Measurements from ENCODE around the gene DGAT2L6. TPM values are rescaled to one million over a fixed set of nuclear protein-coding genes. Genes with fewer than 3 reads are reported as not detected.
"Not testable (repeated sequence)": the region's sequence is repeated elsewhere in the genome, so short reads cannot be mapped to it uniquely, and the experiment has no call there.

Gene DGAT2L6
- total RNA-seq, 1 experiment from 2014 or later: not detected

DNA sequence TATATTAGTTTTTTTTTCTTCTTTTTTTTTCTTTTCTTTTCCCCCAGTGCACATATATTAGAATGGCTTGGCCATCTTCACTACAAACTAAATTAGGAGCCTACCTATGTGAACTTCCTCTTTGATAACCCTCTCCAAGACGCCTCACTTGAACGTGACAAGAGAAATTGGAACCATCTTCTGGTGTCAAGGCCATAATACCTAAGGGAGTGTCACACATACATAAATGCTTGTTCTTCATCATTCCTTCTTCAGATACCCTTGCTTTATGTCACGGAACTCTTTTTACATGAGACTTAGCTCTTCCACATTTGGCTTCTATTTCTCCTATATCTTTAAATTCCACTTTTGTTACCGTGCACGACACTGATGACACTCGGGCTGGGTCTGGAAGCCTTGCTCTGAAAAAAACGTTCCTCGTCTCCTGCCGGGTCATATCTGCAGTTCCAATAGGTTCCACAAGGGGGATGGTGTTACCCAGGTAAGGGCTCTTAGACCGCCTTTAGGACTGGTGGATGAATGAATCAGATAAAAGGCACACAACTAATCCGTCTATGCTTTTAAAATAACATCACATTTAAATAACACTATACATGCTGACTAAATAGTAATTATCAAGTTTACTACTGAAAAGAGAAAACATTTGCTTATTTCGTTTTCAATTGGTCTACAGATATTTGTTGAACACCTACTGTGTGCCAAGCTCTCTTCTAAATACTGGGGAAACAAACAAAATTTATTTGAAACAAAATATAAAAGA lies 19.9 kb downstream of the DGAT2L6 start:
- Histone ChIP-seq H3K9me3 (ENCODE audit: low read length) (no peaks in the 10 kb centered on the region), H3K9ac (ENCODE audit: low read length) (no peak overlapping the region), H3K4me3 (ENCODE audit: low read length) (0 out of 2 replicates have a peak overlapping the region, but pooled peaks have one; percentile 3), H3K27ac (ENCODE audit: low read length) (no peak overlapping the region), H3K9me2 (replicated peaks; ENCODE audit: low read length) (no peaks in the 10 kb centered on the region), H3K36me3 (ENCODE audit: low read depth, low read length) (no peaks in the 10 kb centered on the region), H3F3A (ENCODE audit: low read length, unreplicated experiment) (no peaks in the 10 kb centered on the region), H3K27me3 (ENCODE audit: low read length) (no peaks in the 10 kb centered on the region), H4K20me1 (ENCODE audit: low read length) (no peaks in the 10 kb centered on the region), H3K4me2 (ENCODE audit: low read length) (peak overlapping the region; percentile 36), H2AFZ (ENCODE audit: low read length) (peak overlapping the region; percentile 54), H3K79me2 (ENCODE audit: low read length) (no peaks in the 10 kb centered on the region), H3K4me1 (ENCODE audit: insufficient read depth, low read length) (no peaks in the 10 kb centered on the region)
- intact Hi-C loops (cut with micrococcal nuclease): loop anchor here (1.0 to 2.0 kb wide), 2 partner anchors 28 to 66 kb away; no protein-coding TSS in a partner anchor
- ATAC-seq (peak; percentile 86), DNase-seq (peak; percentile 88)
- peak; percentile 82 for TF ChIP-seq CTCF (conservative IDR thresholded peaks at IDR 0.05; ENCODE audit: low read depth, low read length)
- TF ChIP-seq EZH2 (IDR thresholded peaks at IDR 0.05; ENCODE audit: low read length, unreplicated experiment): no peak
- CTCF ChIA-PET: interaction anchor here (0.5 kb wide), 1 partner anchor 64 kb away, joined by 5 read pairs; the partner anchor contains the start of gene IGBP1
- POLR2A ChIA-PET (ENCODE audit: unreplicated experiment): no interaction called here
- no TSS peak for BruUV-seq (replicated peaks)

GRCh38 chrX:70201732-70202131 lies 24.4 kb downstream of the DGAT2L6 start:
- ATAC-seq (no peak), DNase-seq (no peak)
- H3F3A ChIP-seq (ENCODE audit: low read length, unreplicated experiment): no peaks in the 10 kb centered on the region
- H2AFZ ChIP-seq (ENCODE audit: low read length): no peak overlapping the region
- intact Hi-C loops (cut with micrococcal nuclease): no loop called here
- CTCF ChIA-PET: no interaction called here
- no peaks in the 10 kb centered on the region for H3K27me3 ChIP-seq (ENCODE audit: low read length)
- H3K9me3 ChIP-seq (ENCODE audit: low read length): no peaks in the 10 kb centered on the region
- H3K27ac ChIP-seq (ENCODE audit: low read length): no peak overlapping the region
- POLR2A ChIA-PET (ENCODE audit: unreplicated experiment): interaction anchor here (0.6 kb wide), 1 partner anchor 28 kb away, joined by 3 read pairs; no protein-coding TSS in a partner anchor
- H3K4me1 ChIP-seq (ENCODE audit: insufficient read depth, low read length): no peaks in the 10 kb centered on the region
- H3K9ac ChIP-seq (ENCODE audit: low read length): no peak overlapping the region
- H3K4me2 ChIP-seq (ENCODE audit: low read length): no peak overlapping the region
- no peaks in the 10 kb centered on the region for H3K79me2 ChIP-seq (ENCODE audit: low read length)
- no TSS peak for BruUV-seq (replicated peaks)
- no peaks in the 10 kb centered on the region for H4K20me1 ChIP-seq (ENCODE audit: low read length)
- H3K36me3 ChIP-seq (ENCODE audit: low read depth, low read length): no peaks in the 10 kb centered on the region
- TF ChIP-seq EZH2 (IDR thresholded peaks at IDR 0.05; ENCODE audit: low read length, unreplicated experiment) (no peak), CTCF (conservative IDR thresholded peaks at IDR 0.05; ENCODE audit: low read depth, low read length) (no peak), EZH2phosphoT487 (IDR thresholded peaks at IDR 0.05; ENCODE audit: borderline replicate concordance, low read length) (no peak)
- no peaks in the 10 kb centered on the region for H3K9me2 ChIP-seq (replicated peaks; ENCODE audit: low read length)
- no peak overlapping the region for H3K4me3 ChIP-seq (ENCODE audit: low read length)

DNA sequence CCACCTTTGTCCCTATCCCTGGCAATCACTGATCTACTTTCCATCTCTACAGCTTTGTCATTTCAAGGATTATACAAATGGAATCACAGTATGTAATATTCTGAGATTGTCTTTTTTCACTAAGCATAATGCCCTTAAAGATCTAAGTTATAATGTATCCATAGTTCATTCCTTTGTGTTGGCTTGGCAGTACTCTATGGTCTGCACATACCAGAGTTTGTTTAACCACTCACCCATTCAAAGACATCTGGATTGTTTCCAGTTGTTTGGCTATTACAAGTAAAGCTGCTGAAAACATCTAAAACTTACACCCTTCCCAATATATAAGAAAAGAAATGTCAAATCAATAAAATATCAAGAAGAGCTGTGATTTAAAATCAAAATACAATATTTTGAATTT lies 31.2 kb downstream of the DGAT2L6 start:
- Histone ChIP-seq H3K9ac (ENCODE audit: low read length) (no peak overlapping the region), H3K9me3 (ENCODE audit: low read length) (no peaks in the 10 kb centered on the region), H3K79me2 (ENCODE audit: low read length) (no peaks in the 10 kb centered on the region), H4K20me1 (ENCODE audit: low read length) (no peaks in the 10 kb centered on the region), H3K27ac (ENCODE audit: low read length) (no peak overlapping the region), H3K4me2 (ENCODE audit: low read length) (no peak overlapping the region), H3F3A (ENCODE audit: low read length, unreplicated experiment) (no peaks in the 10 kb centered on the region), H3K27me3 (ENCODE audit: low read length) (no peaks in the 10 kb centered on the region), H3K36me3 (ENCODE audit: low read depth, low read length) (no peaks in the 10 kb centered on the region), H2AFZ (ENCODE audit: low read length) (no peak overlapping the region), H3K4me1 (ENCODE audit: insufficient read depth, low read length) (peaks cover 6% of the 10 kb centered on the region; the same call in 1 of the 2 replicates), H3K9me2 (replicated peaks; ENCODE audit: low read length) (no peaks in the 10 kb centered on the region), H3K4me3 (ENCODE audit: low read length) (no peak overlapping the region)
- CTCF ChIA-PET: no interaction called here
- POLR2A ChIA-PET (ENCODE audit: unreplicated experiment): no interaction called here
- no peak for TF ChIP-seq CTCF (conservative IDR thresholded peaks at IDR 0.05; ENCODE audit: low read depth, low read length)
- no peak for TF ChIP-seq EZH2 (IDR thresholded peaks at IDR 0.05; ENCODE audit: low read length, unreplicated experiment)
- no peak for TF ChIP-seq EZH2phosphoT487 (IDR thresholded peaks at IDR 0.05; ENCODE audit: borderline replicate concordance, low read length)
- DNase-seq: no peak
- intact Hi-C loops (cut with micrococcal nuclease): no loop called here
- ATAC-seq: peak; percentile 67
- no TSS peak for BruUV-seq (replicated peaks)

DNA sequence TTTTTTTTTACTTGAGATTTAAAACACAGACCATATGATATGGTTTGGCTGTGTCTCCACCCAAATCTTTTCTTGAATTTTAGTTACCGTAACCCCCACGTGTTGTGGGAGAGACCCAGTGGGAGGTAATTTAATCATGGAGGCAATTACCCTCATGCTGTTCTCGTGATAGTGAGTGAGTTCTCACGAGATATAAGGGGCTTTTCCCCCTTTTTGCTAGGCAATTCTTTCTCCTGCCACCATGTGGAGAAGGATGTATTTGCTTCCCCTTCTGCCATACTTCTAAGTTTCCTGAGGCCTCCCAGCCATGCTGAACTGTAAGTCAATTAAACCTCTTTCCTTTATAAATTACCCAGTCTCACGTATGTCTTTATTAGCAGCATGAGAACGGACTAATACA lies 32.3 kb downstream of the DGAT2L6 start:
- H3K36me3 ChIP-seq (ENCODE audit: low read depth, low read length); H3K9me2 ChIP-seq (replicated peaks; ENCODE audit: low read length); H3K4me3 ChIP-seq (ENCODE audit: low read length); H3F3A ChIP-seq (ENCODE audit: low read length, unreplicated experiment); intact Hi-C loops (cut with micrococcal nuclease); POLR2A ChIA-PET (ENCODE audit: unreplicated experiment); DNase-seq; H4K20me1 ChIP-seq (ENCODE audit: low read length); H3K4me2 ChIP-seq (ENCODE audit: low read length); H3K79me2 ChIP-seq (ENCODE audit: low read length); H3K4me1 ChIP-seq (ENCODE audit: insufficient read depth, low read length); H3K27me3 ChIP-seq (ENCODE audit: low read length); BruUV-seq (replicated peaks); ATAC-seq; H3K9ac ChIP-seq (ENCODE audit: low read length); CTCF ChIA-PET; H3K9me3 ChIP-seq (ENCODE audit: low read length); H2AFZ ChIP-seq (ENCODE audit: low read length); H3K27ac ChIP-seq (ENCODE audit: low read length): not testable (repeated sequence)

All from PC-3 (cell line).